Endometrium (tissue), 2 donors: Measurements from ENCODE around the gene BCAT1.
"Not testable (repeated sequence)": the region's sequence is repeated elsewhere in the genome, so short reads cannot be mapped to it uniquely, and the experiment has no call there.

Source experiments
- FAIRE-seq: peaks from 2 replicates; lab custom pipeline; 2012; peaks lifted over from hg19 to GRCh38; lab: Jason Lieb, UNC
- donor health status: control.
- donor health status: control.

BCAT1 gene

DNA sequence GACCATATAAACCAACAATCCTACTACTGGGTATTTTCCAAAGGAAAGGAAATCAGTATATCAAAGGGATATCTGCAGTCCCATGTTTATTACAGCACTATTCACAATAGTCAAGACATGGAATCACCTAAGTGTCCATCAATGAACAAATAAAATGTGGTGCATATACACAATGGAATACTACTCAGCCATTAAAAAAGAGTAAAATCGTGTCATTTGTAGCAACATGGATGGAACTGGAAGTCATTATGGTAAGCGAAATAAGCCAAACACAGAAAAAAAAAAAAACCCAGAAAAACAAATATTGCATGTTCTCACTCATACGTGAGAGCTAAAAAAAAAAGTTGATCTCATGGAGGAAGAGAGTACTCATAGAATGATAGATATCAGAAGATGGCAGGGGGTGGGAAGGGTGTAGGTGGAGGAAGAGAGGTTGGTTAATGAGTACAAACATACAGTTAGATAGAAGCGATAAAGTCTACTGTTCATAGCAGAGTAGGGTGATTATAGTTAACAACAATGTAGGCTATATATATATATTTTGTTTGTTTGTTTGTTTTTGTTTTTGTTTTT, 49.3 kb downstream of the BCAT1 start:
- no peak for FAIRE-seq

DNA sequence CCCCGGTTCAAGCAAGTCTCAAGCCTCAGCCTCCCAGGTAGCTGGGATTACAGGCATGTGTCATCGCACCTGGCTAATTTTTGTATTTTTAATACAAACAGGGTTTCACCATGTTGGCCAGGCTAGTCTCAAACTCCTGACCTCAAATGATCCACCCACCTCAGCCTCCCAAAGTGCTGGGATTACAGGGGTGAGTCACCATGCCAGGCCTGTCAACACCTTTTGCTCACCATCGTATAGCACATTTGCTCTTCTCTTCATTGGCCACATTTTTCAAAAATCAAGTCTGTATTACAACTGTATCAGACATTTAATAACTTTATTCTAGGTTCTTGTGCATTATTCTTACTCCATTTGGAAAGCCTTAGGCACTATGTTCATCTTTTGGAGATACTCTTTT, 50.3 kb downstream of the BCAT1 start:
- no peak for FAIRE-seq

DNA sequence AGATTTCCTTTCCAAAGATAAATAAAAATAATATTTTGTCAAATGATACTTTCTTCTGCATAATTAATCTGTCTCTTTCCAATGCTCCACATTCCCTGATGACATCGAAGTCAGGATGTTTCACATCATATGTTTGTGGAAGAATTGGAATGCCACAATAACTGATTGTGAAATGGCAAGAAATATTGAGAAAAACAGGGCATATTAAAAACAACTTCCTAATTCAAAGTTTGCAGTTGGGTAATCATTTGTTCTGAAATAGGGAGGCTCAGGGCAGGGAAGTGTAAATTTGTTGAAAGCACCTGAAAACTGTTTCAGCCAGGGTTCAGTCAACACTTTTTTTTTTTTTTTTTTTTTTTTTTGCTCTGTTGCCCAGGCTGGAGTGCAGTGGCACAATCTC, 50.7 kb downstream of the BCAT1 start:
- FAIRE-seq, result peak; percentile 51

DNA sequence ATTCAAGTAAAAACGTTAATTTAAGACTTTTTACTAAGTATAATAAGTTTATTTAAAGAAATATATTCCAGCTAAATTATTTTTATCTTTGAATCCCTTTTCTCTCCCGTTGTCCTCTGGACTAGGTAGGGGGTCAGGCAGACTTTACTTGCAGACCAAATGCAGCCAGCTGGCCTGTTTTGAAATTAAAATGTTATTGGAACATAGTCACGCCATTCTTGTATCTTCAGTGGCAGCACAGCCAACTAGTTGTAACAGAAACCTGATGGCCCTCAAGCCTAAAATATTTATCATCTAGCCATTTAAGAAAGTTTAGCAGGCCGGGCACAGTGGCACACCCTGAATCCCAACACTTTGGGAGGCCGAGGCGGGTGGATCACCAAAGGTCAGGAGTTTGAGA, 52.7 kb downstream of the BCAT1 start:
- FAIRE-seq, result no peak

DNA sequence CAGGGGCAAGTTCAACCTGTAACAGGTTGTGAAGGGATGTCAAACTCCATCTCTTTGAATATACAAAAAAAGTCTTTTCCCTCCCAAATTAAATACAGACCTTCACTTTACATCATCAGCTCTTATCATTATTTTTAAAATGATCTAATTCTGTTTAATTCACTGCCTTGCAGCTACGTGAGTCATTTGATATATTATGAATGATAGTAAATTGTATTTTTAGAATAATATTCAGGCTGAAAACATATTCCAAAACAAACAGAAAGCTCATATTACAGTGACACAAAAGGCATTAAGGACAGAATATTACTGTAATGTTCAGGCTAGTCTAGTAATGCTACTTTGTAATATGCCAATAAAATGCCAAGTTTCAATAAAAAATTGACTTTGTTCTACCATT, 53.3 kb downstream of the BCAT1 start:
- FAIRE-seq, result no peak

DNA sequence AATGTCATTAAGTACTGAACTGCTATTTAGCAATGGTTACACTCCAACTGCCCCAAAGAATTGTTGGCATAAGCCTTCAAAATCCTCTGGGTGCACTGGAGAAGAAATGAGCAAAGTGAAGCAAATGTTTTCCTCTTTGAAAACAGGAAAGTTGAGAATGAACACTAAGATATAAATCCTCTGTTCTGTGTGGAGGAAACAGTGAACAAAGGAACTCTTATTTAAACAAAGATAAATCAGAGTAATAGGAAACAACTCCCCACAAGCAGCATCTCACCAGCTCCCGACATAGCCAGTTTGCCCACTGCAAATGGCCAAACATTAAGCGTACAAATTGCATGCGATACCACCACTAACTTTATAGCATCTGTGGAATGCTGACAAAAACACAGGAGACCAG, 54.0 kb downstream of the BCAT1 start:
- no peak for FAIRE-seq

DNA sequence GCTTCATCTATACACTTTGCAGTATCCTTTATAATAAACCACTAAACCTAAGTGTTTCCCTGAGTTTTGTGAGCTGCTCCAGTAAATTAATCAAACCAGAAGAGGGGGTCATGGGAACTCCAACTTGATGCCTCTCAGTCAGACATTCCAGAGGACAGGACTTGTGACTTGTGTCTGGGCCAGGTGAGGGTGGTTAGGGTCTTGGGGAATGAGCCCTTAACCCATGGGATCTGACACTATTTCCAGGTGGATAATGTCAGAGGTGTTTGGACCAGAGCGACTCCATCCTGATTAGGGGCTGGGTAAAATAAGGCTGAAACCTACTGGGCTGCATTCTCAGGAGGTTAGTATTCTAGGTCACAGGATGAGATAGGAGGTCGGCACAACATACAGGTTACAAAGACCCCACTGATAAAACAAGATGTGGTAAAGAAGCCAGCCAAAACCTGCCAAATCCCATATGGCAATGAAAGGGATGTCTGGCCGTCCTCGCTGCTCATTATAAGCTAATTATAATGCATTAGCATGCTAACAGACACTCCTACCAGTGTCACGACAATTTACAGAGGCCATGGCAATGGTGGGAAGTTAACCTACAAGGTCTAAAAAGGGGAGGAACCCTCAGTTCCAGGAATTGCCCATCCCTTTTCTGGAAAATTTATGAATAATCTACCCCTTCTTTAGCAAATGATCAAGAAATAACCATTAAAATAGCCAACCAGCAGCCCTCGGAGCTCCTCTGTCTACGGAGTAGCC, 58.7 kb downstream of the BCAT1 start:
- FAIRE-seq, result no peak

DNA sequence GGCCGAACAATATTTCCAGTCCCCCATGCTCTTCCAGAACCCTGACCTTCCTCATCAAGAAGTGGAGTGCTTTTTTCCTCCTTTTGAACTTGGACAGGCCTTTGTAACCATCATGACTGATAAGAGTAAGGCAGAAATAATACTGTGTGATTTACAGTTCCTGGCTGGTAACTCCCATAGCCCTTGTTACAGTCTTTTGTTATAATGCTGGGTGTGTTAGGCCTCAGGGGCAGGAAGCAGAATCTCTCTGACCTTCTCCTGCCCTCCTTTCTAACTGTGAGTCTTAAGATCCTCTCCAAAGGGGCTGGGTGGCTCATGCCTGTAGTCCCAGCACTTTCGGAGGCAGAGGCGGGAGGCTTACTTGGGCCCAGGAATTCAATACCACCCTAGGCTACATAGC, 59.5 kb downstream of the BCAT1 start:
- no peak for FAIRE-seq

DNA sequence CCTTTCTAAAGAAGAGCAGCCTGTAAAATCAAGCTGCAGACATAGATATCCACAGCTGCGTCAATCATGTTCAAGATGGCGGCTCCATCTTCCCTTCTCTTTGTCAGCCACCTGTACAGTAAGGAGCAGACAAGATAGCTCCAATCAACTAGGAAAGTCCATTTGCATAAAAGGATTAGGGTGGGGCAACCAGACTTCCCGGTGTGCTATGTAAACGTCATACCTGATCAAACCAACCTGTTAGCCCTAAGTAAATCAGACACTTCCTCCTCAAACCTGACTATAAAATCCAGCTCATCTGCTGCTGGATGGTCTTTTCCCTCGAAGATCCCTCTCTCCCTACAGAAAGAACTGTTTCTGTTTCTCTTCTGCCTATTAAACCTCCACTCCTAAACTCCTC, 60.1 kb downstream of the BCAT1 start:
- FAIRE-seq, result no peak

DNA sequence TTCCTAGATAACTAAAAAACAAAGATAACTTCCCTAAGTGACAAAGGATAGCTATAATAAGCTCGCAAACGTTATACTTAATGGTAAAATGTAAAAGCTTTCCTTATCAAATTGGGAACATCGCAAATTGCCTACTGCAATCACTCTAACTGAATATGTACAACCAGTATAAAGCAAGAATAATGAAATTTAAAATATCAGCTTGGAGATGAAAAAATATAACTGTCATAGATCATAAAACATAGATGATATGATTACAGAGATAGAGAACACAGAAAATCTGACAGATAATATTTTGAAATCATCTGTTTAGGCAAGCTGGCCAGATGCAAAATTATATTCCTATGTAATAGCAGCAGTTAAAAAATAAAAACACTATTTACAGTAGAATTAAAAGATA, 64.0 kb downstream of the BCAT1 start:
- FAIRE-seq, result no peak

DNA sequence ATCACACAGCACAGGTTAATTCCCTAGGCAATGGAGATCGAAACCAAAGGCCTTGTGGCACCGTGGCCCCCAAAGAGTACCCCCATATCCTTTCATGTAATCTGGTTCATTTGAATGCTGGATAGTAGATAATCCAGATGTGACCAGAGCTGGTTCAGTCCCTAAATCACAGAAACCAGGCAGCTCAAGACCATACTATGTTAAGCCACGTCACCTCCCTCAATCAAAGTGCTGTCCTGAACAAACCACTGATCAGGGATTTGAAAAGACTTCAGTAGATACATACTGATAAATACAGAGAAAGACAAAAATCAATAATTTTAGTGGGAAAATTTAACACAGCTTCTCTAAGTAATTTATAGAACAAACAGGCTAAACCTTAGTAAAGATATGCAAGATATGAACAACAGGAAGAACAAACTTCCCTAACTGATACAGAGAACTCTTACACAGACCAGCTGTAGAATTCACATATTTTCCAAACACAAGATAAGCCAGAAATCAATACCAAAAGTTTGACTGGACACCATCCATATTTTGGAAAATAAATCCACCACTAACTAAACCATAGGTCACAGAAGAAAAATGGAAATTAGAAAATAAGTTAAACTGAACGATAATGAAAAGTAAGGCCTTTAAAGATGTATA, 67.1 kb downstream of the BCAT1 start:
- FAIRE-seq, result no peak

DNA sequence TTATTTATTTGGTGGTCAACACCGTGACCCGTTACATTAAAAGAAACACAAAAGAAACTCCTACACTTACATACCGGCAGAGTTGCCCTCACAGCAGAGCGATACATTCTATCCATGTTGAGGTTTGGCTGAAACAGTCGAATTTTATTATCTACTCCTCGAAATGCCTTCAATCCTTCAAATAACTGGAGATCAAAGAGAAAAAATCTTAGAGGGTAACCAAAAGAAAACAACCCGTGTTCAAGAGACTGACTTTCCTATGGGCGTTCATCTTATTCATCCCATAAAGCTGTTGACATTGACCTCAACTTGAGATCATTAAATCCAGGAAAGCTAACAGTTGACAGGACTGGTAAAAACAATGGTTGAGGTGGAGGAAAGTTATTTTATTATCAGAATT, 67.7 kb downstream of the BCAT1 start:
- no peak for FAIRE-seq

DNA sequence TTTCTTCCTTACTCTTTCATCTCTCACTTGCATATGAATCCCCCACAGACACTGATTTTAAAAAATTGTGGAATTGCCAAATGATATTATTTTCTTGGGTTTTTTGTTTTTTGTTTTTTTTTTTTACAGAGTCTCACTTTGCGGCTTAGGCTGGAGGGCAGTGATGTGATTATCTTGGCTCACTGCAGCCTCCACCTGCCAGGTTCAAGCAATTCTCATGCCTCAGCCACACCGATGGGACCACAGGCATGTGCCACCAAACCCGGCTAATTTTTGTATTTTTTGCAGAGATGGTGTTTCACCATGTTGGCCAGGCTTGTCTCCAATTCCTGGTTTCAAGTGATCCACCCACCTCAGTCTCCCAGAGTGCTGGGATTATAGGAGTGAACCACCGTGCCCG, 68.2 kb downstream of the BCAT1 start:
- no peak for FAIRE-seq

DNA sequence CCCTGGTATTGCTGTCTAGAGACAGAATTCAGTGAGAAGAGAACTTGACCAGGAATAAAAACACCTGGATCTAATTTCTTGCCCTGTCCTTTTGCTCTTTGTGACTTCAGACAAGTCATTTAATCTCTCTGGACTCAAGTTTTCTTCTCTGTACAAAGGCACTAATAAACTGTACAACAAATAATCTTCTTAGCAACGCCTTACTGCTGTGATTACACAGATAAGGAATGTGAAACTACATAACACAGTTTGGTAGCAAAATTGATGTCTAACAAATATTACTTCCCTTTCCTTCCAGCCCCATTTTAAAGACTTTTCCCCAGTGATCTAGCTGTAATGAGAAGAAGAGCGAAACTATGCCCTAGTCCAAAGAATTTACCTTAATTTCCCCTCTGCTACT, 69.3 kb downstream of the BCAT1 start:
- FAIRE-seq, result no peak

DNA sequence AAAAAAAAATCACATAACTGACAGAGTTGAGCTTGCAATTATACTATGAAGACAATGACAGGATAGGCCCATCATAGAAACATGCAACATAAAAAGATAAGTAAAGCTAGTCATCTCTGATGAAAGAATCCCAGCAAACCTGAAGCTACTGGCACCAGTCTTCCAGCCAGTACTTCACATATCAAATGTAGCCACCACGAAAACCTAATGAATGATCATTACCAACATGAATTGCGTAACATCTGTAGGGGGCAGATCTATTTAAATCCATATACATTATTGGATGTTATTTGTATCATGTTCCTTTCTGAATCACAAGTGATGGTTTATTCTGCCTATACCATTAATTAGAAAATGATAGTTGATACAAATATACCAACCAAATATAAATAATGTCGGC, 73.9 kb downstream of the BCAT1 start:
- FAIRE-seq, result no peak

DNA sequence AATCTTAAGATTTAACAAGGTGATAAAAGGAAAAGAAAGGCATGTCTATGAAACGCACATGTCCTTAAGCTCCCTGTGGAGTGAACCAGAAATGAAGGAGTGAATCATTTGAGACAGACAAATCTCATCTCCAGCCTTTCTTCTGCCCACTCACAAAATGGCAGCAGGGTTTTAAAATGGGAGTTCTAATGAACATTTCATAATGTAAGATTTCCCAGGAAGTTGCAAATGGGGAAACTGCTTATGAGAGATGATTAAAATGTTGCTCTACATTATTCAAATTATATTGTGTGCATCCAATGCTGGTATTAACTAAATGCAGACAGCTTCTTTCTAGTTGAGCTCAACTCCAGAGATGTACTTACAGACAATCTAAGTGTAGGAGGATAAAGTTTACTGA, 76.7 kb downstream of the BCAT1 start:
- FAIRE-seq, result no peak

DNA sequence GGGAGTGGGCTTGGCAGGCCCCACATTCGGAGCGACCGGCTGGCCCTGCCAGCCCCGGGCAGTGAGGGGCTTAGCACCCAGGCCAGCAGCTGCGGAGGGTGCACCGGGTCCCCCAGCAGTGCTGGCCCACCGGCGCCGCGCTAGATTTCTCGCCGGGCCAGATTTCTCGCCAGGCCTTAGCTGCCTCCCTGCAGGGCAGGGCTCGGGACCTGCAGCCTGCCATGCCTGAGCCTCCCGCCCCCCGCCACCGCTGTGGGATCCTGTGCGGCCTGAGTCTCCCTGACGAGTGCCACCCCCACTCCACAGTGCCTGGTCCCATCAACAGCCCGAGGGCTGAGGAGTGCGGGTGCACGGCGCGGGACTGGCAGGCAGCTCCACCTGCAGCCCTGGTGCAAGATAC, 82.8 kb downstream of the BCAT1 start:
- FAIRE-seq, result not testable (repeated sequence)

DNA sequence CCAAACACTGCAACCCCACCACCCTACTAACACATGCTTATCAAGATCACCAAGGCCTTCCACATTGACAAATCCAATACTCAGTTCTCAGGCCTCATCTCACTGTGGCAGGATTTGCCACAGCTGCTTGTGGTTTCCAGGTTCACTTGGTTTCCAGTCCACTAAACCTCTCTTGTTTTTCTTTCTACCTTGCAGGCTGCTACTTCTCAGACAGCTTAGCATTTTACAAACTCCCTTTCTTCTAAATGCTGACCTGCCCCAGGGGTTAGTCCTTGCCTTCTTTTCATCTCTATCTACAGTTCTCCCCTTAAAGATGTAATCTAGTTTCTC, 84.1 kb downstream of the BCAT1 start:
- FAIRE-seq, result no peak

DNA sequence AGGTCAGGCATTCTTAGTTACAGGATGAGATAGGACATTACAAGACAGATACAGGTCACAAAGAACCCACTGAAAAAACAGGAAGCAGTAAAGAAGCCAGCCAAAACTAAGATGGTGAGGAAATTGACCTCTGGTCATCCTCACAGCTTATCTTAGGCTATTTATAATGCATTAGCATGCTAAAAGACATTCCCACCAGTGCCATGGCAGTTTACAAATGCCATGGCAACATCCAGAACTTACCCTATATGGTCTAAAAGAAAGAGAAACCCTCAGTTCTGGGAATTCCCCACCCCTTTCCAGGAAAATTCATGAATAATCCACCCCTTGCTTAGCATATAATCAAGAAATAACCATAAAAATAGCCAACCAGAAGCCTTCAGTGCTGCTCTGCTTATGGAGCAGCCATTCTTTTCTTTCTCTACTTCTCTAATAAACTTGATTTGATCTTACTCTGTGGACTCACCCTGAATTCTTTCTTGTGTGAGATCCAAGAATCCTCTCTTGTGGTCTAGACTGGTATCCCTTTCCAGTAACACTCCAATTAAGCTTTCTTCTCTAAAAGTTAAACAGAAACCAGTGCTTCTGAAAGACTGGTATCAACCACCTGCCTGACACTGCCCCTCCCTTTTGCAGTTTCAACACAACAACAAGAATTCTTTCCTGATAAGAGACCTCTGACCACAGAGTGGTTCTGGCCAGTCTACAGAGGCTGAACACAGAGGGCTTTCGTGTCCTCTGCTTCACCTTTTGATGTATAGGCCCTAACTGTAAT, 86.9 kb downstream of the BCAT1 start:
- no peak for FAIRE-seq

DNA sequence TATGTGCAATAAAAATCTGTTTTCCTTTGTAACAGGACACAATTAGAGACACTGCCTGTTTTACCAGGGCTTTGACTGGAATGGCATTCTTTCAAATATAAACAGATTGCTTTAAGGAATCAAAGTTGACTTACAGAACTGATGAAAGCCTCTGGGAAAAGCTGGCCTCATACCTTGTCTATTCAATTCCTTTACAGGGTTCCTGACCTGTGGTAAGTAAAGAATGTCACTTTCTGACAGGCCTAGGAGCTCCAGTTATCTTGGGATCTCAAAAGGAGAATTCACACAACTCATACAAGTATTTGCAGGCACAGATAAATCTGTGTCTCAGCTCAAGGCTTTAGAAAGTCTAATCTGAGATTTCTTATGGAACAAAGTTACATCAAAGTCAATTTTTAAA, 88.4 kb downstream of the BCAT1 start:
- no peak for FAIRE-seq

DNA sequence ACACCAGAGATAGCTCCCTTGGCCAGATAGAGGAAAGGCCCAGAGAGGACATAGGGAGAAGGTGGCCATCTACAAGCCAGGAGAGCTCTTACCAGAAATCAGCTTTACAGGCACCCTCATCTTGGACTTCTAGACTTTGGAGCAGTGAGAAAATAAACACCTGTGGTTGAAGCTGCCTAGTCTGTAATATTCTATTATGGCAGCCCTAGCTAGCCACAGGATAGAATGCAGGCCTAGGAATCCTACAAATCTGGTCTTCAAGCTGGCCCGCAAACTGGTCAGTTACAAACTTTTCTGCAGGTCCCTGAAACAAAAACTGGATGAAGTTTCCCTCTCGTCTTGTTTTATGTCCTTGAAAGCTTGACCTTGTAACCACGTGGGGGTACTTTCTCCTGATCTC, 92.4 kb downstream of the BCAT1 start:
- no peak for FAIRE-seq

DNA sequence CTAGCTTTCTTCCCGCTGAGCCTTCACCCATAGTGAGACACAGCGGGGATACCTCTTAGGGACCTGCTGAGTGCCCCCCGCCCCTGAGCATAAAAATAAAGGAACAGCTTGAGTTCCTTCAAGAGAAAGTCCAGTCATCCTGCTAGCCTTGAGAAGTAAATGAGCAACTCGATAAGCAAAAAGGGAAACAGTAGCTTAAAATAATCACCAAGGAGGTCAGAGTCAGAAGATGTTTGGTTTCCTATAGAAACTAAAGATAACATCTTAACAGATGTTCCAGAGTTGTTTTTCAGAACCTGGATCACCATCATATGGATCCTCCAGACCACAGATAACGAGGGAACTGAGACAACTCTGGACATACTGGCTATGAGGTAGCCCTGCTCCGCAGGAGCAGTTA, 94.0 kb downstream of the BCAT1 start:
- no peak for FAIRE-seq

DNA sequence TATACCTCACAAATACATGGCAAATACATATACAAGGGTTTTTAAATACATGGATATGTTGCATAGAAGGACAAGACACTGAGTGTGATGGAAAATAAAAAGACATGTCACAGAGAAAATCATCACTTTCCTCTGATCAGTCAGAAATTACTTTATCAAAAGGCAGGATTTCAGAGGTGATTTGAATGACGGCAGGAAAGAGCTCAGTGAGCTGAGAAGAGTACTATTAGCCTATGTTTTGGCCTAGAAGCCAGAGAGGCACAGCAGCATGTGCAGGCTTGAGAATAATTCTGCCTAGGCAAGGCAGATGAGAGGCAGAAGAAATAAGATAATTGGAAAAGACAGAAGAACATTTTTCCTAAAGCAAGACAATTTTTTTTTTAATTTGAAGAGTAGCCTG, 94.9 kb downstream of the BCAT1 start:
- no peak for FAIRE-seq
